HepG2 (cell line): ENCODE data around the gene NMNAT1. TPM values are rescaled to one million over a fixed set of nuclear protein-coding genes. Genes with fewer than 3 reads are reported as not detected.
A peak's percentile ranks its signal among the peaks of the same experiment; 100 is the strongest.

ENCODE experiments used
- GZF1 ChIP-seq: sonication (generic); formaldehyde crosslinking; IDR thresholded peaks from 2 replicates; pipeline ENCODE4 v1.5.1; 2020; ENCODE audit warnings: mild to moderate bottlenecking, missing genetic modification reagents
- NAIF1 ChIP-seq: sonication (generic); formaldehyde crosslinking; IDR thresholded peaks from 2 replicates; pipeline ENCODE4 v1.5.0; 2020; ENCODE audit warnings: mild to moderate bottlenecking, missing genetic modification reagents, borderline replicate concordance
- PHF20 ChIP-seq: sonication (generic); formaldehyde crosslinking; IDR thresholded peaks from 2 replicates; pipeline ENCODE4 v1.5.0; 2020; ENCODE audit warnings: mild to moderate bottlenecking, missing genetic modification reagents
- PLRG1 ChIP-seq: fragments of 450-650 bp; conservative IDR thresholded peaks from 2 replicates; pipeline ENCODE4 v1.6.1; 2016
- SP5 ChIP-seq: IDR thresholded peaks from 2 replicates; pipeline ENCODE4 v1.6.1; 2016; ENCODE audit warnings: low read depth, borderline replicate concordance
- ZFP41 ChIP-seq: sonication (generic); formaldehyde crosslinking; IDR thresholded peaks from 2 replicates; pipeline ENCODE4 v1.4.0; 2020; ENCODE audit warnings: mild to moderate bottlenecking, missing genetic modification reagents, borderline replicate concordance
- ZNF205 ChIP-seq: IDR thresholded peaks from 2 replicates; pipeline ENCODE4 v1.6.1; 2018; ENCODE audit warnings: missing biosample characterization, missing genetic modification reagents
- ZNF546 ChIP-seq: sonication (generic); formaldehyde crosslinking; conservative IDR thresholded peaks from 2 replicates; pipeline ENCODE4 v1.8.1; 2023; ENCODE audit warnings: mild to moderate bottlenecking, missing genetic modification reagents
- ZNF562 ChIP-seq: sonication (generic); formaldehyde crosslinking; IDR thresholded peaks from 2 replicates; pipeline ENCODE4 v1.8.0; 2022; ENCODE audit warnings: missing genetic modification reagents, borderline replicate concordance
- ZNF616 ChIP-seq: sonication (generic); formaldehyde crosslinking; IDR thresholded peaks from 2 replicates; pipeline ENCODE4 v1.5.0; 2020; ENCODE audit warnings: low read depth, mild to moderate bottlenecking, missing genetic modification reagents
- ZNF672 ChIP-seq: sonication (generic); formaldehyde crosslinking; IDR thresholded peaks from 2 replicates; pipeline ENCODE4 v1.8.1; 2022; ENCODE audit warnings: missing genetic modification reagents
- ZNF7 ChIP-seq: IDR thresholded peaks from 2 replicates; pipeline ENCODE4 v1.6.1; 2016; ENCODE audit warnings: missing biosample characterization, missing genetic modification reagents
- ZNF766 ChIP-seq: sonication (generic); formaldehyde crosslinking; IDR thresholded peaks from 2 replicates; pipeline ENCODE4 v1.5.0; 2020; ENCODE audit warnings: missing genetic modification reagents, borderline replicate concordance
- ZSCAN25 ChIP-seq: sonication (generic); formaldehyde crosslinking; IDR thresholded peaks from 2 replicates; pipeline ENCODE4 v1.8.0; 2022; ENCODE audit warnings: mild to moderate bottlenecking, missing genetic modification reagents
- polyA plus RNA-seq, 8 experiments: library from polyadenylated mRNA; depleted of rRNA in 3 of 8; stranded (reverse) in 7 of 8; unstranded in 1 of 8; fragments of >200 nt; fragmentation: Illumina TruSeq in 4 of 8; extraction: Trizol in 4 of 8; gene quantifications; 2 replicates each; pipeline versions ENCODE4 v1.2.1 to v1.2.3, GENCODE V29; 2011 to 2016; ENCODE audit warnings: low read depth in 4 of 8, missing spikeins in 1 of 8, mixed read lengths in 1 of 8; ENCODE audit not compliant: insufficient read depth in 1 of 8
- total RNA-seq, 5 experiments: library from RNA; depleted of rRNA; stranded (reverse); fragments of >200 nt; fragmentation: Illumina TruSeq; extraction: Trizol; gene quantifications; 2 replicates each; pipeline ENCODE4 v1.2.3, GENCODE V29; 2016; ENCODE audit warnings: low read depth in 1 of 5
- TF ChIP-seq, protein P1 (sequence below): sonication (generic); formaldehyde crosslinking; IDR thresholded peaks from 2 replicates; pipeline ENCODE4 v1.5.0; 2020; ENCODE audit warnings: missing genetic modification reagents
- TF ChIP-seq, protein P2 (sequence below): IDR thresholded peaks from 2 replicates; pipeline ENCODE4 v1.6.1; 2016; ENCODE audit warnings: low read depth, control low read depth
- TF ChIP-seq, protein P3 (sequence below): sonication (generic); formaldehyde crosslinking; IDR thresholded peaks from 2 replicates; pipeline ENCODE4 v1.4.0; 2020; ENCODE audit warnings: mild to moderate bottlenecking, missing genetic modification reagents, borderline replicate concordance
- TF ChIP-seq, protein P4 (sequence below), 2 experiments: sonication (generic) in 1 of 2; formaldehyde crosslinking in 1 of 2; IDR thresholded peaks; 2 replicates each; pipeline versions ENCODE4 v1.5.1 to v1.6.1; 2011 to 2020; ENCODE audit warnings: borderline replicate concordance in 1 of 2, low read depth in 1 of 2, low read length in 1 of 2, mild to moderate bottlenecking in 1 of 2, missing genetic modification reagents in 1 of 2, moderate library complexity in 1 of 2
- TF ChIP-seq, protein P5 (sequence below): sonication (generic); formaldehyde crosslinking; IDR thresholded peaks from 2 replicates; pipeline ENCODE4 v1.4.0; 2020; ENCODE audit warnings: missing genetic modification reagents, borderline replicate concordance

Gene NMNAT1
- total and polyA plus RNA-seq, 2 of the 13 experiments (the other 11 are each of a cell fraction or from before 2014, with no cell fraction given) = 5.6 to 12.2 TPM

DNA sequence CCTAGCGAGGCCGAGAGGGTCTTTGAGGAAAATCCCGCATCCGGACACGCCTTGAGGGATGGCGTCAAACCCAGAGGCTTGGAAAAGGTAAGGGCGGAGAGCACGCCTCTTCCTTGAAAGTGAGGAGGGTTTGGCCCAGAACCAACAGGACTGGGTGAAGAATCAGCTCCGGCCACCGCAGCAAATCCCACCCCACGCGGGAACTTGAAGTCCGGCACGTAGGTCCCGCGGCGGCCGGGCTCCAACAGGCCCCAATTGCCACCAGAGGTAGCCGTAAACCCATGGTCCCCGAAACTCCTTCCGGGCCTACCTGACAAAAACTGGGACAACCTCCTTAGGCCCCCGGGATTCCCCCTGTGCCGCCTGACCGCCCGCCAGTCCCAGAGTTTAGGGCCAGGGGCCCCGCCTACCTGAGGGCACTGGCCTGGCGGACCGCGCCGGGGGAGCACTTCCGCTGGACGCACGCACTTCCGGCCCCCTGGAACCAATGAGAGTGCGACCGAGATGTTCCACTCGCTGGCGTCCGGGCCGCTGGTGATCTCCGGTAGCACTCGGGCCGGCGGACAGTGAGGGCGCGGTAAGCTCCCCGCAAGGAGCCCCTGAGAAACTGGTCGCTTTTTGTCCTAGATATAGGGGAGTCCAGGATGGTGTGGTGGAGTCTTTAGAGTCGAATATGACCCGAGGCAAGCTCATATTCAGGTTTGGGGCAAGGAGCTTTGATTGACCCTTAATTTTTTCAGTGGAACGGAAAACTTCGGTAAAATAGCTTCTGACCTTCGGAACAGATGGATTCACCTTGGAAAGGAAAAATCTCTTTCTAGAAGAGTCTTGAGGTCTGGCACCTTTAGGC, at the start of gene NMNAT1, which contains the start of gene LZIC (continued):
- 0 out of 2 replicates have a peak, but pooled peaks have one; percentile 20 for TF ChIP-seq ZNF7 (CRISPR knock-in tag)
- TF ChIP-seq ZNF616 (CRISPR knock-in tag) = no peak
- no peak for TF ChIP-seq PLRG1
- TF ChIP-seq, protein P1, sequence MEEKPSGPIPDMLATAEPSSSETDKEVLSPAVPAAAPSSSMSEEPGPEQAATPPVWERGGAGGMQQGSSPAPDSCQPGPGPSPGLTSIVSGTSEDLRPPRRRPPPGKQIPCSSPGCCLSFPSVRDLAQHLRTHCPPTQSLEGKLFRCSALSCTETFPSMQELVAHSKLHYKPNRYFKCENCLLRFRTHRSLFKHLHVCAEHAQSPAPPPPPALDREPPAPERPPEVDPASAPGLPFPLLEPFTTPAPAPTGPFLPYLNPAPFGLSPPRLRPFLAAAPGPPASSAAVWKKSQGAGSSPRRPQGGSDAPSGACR (CRISPR knock-in tag) = peak; percentile 78
- TF ChIP-seq GZF1 = peak; percentile 76; the same call in 1 of the 2 replicates
- TF ChIP-seq ZSCAN25 = peak; percentile 45
- no peak for TF ChIP-seq ZNF562 (CRISPR knock-in tag)
- TF ChIP-seq ZNF672 (CRISPR knock-in tag) = no peak
- TF ChIP-seq ZFP41 (CRISPR knock-in tag) = no peak; the same call in 1 of the 2 replicates
- peak; percentile 98 for TF ChIP-seq PHF20 (CRISPR knock-in tag)
- TF ChIP-seq, protein P2, sequence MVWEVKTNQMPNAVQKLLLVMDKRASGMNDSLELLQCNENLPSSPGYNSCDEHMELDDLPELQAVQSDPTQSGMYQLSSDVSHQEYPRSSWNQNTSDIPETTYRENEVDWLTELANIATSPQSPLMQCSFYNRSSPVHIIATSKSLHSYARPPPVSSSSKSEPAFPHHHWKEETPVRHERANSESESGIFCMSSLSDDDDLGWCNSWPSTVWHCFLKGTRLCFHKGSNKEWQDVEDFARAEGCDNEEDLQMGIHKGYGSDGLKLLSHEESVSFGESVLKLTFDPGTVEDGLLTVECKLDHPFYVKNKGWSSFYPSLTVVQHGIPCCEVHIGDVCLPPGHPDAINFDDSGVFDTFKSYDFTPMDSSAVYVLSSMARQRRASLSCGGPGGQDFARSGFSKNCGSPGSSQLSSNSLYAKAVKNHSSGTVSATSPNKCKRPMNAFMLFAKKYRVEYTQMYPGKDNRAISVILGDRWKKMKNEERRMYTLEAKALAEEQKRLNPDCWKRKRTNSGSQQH (CRISPR knock-in tag) = peak; percentile 87; the same call in 1 of the 2 replicates
- peak; percentile 76; the same call in 1 of the 2 replicates for TF ChIP-seq ZNF205
- peak; percentile 46; the same call in 1 of the 2 replicates for TF ChIP-seq ZNF546 (CRISPR knock-in tag)
- TF ChIP-seq NAIF1 (CRISPR knock-in tag) = peak; percentile 54; the same call in 1 of the 2 replicates
- TF ChIP-seq, protein P3, sequence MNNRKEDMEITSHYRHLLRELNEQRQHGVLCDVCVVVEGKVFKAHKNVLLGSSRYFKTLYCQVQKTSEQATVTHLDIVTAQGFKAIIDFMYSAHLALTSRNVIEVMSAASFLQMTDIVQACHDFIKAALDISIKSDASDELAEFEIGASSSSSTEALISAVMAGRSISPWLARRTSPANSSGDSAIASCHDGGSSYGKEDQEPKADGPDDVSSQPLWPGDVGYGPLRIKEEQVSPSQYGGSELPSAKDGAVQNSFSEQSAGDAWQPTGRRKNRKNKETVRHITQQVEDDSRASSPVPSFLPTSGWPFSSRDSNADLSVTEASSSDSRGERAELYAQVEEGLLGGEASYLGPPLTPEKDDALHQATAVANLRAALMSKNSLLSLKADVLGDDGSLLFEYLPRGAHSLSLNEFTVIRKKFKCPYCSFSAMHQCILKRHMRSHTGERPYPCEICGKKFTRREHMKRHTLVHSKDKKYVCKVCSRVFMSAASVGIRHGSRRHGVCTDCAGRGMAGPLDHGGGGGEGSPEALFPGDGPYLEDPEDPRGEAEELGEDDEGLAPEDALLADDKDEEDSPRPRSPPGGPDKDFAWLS (CRISPR knock-in tag) = no peak
- TF ChIP-seq, protein P4, sequence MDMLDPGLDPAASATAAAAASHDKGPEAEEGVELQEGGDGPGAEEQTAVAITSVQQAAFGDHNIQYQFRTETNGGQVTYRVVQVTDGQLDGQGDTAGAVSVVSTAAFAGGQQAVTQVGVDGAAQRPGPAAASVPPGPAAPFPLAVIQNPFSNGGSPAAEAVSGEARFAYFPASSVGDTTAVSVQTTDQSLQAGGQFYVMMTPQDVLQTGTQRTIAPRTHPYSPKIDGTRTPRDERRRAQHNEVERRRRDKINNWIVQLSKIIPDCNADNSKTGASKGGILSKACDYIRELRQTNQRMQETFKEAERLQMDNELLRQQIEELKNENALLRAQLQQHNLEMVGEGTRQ (IDR thresholded peaks at IDR 0.05; ENCODE audit: low read depth, low read length) = no peak
- TF ChIP-seq, protein P4 (CRISPR knock-in tag; IDR thresholded peaks at IDR 0.05; ENCODE audit: borderline replicate concordance) = no peak
- TF ChIP-seq SP5 (CRISPR knock-in tag) = peak; percentile 88
- TF ChIP-seq, protein P5, sequence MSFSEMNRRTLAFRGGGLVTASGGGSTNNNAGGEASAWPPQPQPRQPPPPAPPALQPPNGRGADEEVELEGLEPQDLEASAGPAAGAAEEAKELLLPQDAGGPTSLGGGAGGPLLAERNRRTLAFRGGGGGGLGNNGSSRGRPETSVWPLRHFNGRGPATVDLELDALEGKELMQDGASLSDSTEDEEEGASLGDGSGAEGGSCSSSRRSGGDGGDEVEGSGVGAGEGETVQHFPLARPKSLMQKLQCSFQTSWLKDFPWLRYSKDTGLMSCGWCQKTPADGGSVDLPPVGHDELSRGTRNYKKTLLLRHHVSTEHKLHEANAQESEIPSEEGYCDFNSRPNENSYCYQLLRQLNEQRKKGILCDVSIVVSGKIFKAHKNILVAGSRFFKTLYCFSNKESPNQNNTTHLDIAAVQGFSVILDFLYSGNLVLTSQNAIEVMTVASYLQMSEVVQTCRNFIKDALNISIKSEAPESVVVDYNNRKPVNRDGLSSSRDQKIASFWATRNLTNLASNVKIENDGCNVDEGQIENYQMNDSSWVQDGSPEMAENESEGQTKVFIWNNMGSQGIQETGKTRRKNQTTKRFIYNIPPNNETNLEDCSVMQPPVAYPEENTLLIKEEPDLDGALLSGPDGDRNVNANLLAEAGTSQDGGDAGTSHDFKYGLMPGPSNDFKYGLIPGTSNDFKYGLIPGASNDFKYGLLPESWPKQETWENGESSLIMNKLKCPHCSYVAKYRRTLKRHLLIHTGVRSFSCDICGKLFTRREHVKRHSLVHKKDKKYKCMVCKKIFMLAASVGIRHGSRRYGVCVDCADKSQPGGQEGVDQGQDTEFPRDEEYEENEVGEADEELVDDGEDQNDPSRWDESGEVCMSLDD (CRISPR knock-in tag) = no peak; the same call in 1 of the 2 replicates
- TF ChIP-seq ZNF766 (CRISPR knock-in tag) = no peak
